HG03565 (cell line): ENCODE measurements around the gene ERF.

ENCODE experiments used
- ATAC-seq: cut with Tn5 transposase; IDR thresholded peaks from one replicate; pipeline ENCODE4 v1.9.1; 2021; ENCODE audit warnings: mild to moderate bottlenecking, moderate library complexity; ENCODE audit not compliant: unreplicated experiment

Gene ERF

DNA sequence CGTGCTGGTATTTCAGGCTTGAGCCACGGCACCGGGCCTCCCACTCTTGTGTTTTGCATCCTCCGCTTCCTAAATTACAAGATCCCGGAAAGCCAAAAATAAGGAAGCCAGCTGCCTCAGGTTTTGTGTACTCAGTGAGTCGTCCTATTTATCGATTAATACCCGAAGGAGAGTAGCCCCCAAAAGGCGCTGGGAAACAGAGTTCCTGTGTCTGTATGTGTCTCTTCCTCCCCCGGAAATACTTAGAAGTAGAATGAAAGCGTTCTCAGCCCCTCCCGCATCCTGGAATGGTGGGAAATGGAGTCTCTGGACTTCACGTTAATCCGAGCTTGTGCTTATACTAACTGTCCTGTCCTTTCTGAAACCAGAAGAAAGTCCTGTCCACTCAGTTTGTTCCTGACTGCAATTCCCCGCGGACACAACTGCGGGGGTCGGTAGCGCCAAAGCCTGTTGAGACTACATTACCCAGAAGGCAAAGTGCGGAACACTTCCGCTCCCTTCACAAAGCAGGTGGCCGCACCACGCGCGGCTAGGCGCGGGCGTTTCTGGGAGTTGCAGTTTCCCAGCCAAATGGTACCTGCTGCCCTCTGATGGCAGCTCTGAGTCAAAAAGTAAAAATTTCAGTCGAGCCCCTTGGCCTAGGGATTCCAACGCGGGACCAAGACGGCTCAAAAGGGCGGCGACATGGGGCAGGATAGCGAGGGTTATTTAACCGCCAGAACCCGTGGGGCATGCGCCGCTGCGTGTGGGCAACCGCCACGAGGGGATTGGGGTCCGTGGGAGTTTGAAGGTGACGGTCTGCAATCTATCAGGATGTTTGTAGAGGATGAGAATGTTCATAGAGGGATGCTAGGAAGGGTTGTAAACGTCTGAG is 10.3 kb downstream of the ERF start:
- ATAC-seq, result peak; percentile 26

DNA sequence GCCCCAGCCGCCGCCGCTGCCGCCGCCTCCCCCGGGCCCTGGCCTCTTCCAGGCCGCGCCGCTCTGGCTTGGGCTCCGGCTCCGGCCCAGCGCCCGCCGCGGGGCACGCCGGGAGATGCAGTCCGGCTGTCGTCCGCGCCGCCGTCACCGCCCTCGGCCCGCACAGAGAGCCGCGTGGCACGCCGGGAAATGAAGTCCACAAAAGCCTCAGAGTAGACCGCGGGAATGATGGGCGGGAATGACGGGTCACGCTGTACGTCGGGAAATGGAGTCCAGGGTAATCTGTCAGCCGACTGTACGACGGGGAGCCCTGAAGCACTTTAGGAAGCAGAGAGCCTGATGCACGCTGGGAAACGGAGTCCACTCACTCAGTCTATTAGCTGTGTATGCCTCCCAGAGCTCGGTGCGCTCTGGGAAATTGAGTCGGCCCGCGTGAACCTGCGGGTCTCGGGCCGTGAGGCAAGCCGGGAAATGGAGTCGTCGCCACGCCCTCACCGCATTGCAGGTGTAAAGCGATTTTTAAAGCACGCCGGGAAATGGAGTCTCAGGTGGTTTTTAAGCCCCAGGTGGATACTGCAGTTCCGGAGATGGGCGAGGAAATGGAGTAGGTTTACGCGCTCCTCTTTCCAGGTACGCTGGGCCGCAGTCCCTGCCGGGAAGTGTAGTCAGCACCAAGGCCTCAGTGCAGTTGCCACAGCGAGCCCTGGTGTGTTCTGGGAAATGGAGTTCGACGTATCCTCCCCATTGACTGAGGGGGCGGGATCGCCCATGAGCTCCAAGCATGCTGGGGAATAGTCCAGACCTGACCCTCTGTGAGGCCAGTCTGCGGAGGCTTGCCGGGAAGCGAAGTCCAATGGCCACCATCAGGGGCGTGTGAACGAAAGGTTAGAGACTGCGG is 12.2 kb downstream of the ERF start, which contains the start of gene GSK3A:
TSS of gene GSK3A (minus strand) at position 91 of the 898 bp plus-strand sequence. CDS start 137 bp downstream, outside the sequence.
- peak; percentile 49 for ATAC-seq

DNA sequence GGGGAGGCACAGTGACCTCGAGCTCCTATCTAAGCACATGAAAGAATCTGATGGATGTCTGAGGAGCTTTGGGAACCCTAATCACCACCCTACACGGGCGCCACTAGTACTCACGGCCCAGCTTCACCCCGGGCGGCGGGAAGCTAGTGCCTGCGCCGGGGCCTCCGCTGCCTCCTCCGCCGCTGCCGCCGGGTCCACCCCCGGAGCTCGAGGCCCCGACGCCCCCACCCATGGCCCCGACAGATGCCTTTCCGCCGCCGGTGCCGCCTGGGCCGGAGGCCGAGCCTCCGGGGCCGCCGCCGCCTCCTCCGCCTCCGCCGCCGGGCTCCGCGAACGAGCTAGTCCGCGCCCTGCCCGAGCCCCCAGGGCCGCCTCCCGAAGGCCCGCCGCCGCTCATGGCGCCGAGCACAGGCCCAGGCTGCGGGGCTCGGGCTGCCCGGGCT is 12.8 kb downstream of the ERF start:
- peak; percentile 1 for ATAC-seq

DNA sequence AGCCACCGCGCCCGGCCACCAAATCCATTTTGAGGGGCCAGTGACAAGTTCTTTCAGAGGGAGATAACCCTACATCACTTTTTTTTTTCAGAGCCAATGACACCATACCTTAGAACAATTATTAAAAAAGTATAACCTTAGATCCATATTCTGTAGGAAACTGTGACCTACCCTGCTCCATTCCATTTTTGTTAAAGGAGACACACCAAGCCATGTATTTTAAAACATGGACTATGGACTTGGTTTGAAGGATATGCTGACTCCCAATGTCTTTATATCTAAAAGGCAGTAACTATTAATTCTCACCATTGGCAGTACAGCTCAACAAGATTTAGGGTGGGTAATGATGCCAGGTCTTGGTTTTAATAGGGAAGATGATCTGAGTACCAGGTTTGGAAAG is 13.6 kb downstream of the ERF start:
- ATAC-seq, result no peak

DNA sequence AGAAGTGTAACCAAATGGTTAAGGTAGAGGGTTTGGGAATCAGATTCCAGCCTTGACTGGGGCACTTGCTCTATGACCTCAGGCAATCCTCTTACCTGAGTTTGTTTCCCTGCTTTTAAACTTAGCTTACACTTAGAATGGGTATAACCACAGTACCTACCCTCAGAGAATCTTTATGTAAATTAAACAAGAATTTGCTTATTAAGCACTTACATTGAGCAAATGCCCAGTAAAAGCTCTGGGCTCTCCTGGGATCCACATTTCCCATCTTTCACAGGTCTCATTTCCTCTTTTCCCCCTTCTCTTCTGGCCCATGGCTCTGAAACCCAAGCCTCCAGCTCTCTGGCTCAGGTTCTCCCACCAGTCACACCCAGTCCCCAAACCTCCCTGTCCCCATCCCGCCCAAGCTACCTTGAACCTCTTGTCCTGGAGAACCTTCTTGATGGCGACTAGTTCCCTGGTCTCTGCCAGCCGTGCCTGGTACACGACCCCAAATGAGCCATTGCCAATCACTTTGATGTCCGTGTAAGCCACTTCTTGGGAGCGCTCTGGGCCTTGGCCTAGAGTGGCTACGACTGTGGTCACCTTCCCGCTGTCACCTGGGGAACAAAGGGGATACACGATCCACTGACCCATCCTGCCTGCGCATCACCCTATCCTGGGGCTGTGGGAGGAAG is 15.2 kb downstream of the ERF start:
- ATAC-seq, result no peak

DNA sequence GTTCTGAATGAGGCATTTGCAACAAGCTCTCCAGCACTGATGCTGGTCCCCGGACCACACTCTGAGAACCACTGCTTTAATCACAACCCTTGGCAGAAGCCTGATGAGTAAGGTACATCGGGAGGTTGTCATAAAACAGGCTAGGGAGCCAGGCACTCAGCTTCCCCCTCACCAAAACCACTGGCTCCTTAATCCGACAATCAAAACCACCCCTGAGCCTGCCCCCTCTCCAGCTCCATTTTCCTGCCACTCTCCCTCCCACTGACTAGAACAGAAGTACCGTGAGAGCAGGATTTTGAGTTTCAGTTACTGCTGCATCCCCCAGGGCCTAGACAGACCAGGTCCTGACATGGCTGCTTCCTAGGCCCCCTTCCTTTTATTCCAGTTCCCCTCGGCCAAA is 19.7 kb downstream of the ERF start:
- ATAC-seq, result no peak

DNA sequence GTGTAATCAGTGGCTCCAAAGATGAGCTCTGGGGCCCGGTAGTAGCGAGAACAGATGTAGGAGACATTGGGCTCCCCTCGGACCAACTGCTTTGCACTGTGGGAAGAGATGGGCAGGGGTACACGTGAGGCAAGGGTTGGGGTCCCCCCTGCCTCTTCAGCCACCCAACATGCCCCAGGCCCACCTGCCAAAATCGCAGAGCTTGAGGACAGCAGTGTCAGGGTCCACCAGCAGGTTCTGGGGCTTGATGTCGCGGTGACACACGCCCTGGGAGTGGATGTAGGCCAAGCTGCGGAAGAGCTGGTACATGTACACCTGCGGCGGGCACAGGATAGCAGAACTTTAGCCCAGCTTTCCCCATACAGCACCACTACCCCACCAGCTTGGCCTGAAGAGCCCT is 20.6 kb downstream of the ERF start:
- ATAC-seq, result no peak

DNA sequence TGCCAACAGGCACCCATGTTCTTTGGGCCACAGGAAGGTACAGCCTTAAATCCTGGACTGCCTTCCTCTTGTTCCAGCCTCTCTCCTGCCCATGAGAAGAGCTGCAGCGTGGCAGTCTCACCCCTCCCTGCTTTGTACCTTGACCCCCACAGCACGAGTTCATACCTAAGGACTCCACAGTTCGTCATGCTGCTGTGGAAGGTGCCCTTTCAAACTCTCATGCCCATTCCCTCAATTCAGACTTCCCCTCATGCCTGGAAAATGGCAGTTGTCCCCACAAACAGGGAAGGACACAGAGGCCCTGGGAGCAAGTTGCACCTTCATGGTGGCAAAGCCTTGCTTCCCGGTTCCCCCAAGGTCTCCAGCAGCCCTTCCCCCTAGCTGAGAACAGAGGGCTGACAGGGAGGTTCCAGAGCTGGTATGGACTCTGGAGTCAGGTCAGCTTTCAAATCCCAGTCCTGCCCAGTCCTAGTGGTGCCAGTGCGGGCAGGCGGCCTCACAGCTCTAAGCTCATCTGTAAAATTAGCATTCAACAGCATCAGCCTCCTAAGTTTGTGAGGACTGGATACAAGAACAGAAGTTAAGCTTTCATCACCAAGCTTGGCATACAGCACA is 21.1 kb downstream of the ERF start:
- ATAC-seq, result no peak

DNA sequence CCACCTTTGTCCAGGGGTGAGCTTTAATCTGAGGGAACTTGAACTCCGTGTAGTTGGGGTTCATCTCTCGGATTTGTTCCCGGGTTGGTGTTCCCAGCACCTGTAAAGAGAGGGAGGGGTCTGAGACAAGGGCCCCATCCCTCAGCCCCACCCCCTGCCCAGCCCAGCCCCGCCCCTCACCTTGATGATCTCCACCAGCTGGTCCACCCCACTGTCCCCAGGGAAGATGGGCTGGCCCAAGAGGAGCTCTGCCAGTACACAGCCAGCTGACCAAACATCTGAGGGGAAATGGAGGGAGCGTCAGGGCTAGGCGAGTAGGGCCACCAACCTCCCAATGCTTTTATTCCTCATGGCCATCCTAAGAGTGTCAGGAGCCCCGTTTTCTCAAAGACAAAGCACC is 21.8 kb downstream of the ERF start:
- ATAC-seq, result no peak

DNA sequence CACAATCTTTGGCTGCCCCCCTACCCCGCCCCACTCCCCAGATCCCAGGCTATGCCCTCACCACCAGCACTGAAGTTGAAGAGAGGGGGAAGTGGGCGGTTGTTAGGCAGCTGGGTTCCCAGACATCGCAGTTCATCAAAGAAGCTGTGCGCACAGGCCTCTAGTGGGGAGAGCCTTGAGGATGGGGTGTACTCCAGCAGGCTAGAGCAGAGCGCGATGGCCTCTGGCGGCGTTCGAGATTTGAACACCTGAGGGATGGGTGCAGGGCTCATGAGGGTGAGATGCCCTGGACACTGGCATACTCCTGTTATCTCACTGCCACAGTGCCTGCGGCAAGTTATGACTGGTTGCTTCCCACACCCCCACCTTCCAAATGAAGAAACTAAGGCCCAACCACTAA is 22.5 kb downstream of the ERF start:
- ATAC-seq, result no peak

DNA sequence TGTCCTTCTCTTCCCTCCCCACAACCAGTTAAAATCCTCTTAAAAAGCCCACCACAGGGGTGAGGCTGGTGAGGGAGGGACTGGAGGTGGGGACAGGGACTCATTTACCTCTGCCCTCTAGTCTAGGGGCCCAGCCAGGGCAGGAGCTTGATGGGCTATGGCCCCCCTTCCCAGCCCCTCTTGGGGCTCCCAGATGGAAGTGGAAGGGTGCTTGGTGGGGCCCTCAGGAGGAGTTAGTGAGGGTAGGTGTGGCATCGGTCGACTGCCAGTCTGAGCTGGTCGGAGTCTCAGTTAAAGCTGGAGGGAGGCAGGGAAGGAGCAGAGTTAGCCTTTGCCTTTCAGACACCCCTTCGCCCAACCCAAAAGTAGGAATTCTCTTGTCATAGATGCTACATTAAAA is 24.4 kb downstream of the ERF start:
- ATAC-seq, result no peak

DNA sequence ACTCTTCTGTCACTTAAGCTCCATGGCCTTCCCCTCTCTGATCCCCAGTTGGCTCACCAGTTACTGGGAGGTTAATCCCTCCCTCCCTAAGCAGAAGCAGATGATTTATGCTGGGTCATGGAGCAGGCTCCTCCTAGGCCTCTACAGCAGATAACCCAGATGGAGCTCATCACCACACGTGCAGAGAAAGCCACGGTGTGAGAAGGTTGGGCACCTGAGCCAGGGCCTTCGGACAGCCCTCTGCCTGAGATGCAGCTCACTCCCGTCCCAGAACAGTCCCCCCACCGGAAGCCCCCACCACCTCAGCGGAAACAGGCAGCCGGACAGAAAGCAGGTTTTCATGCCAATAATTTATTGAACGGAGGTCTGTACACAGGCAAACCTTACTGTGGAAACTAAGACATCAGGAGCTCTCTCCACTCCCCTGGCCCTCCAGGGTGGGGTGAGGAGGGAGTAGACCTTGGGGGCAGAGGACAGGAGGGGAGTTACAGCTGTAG is 25.0 kb downstream of the ERF start:
- ATAC-seq, result no peak

DNA sequence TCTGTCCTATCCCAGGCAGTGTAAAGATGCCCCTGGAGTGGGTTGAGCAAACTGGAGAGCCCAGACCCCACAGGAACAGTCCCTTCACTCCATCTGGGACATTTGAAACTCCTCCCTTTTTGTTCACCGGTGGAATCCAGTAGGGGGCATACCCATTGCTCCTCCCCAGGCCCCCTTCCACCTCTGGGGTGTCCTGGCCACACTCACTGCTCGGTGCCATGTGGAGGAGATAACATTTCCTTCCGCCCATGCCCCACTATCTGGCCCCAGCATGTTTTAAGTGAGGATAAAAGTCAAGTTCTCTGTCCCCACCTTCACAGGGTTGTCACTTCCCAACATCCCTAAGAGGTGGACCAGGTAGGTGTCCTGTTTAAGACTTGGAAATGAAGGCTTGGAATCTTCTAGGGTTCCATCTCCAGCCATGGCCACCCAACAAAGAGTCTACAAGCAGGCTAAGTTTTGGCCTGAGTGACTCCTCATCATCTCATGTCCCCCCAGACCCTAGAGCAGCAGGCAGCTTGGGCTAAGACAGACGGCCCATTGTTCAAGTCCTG is 25.6 kb downstream of the ERF start:
- ATAC-seq, result no peak

DNA sequence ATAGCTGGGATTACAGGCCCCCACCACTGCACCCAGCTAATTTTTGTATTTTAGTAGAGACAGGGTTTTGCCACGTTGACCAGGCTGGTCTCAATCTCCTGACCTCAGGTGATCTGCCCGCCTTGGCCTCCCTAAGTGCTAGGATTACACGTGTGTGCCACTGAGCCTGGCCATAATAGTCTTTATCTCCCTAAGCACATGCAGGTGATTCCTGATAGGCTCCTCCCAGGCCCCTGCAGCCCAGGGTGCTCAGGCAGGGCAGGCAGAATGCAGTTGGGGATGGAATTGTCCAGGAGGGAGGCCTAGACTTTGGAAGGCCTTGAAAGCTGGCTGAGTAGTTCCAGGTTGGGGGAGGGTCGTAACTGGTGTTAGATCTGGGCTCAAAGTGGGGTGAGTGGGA is 26.3 kb downstream of the ERF start:
- no peak for ATAC-seq

DNA sequence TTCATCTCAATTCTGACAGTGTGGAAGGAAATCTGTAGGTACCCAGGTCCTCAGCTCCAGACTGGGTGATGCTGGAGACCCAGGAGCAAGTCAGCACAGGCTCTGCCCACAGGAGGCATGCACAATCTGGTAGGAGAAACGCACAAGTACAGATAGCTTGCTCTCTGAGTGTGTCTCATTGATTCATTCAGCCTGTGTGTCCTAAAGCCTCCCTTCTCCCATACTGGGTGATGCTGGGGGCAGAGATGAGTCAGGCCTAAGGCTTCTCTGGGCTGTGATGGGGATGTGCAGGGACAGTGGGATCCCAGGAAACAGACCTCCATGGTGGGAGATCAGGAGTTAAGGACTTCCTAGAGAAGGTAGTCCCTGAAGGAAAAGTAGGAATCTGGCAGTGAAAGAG is 28.0 kb downstream of the ERF start:
- ATAC-seq, result no peak

DNA sequence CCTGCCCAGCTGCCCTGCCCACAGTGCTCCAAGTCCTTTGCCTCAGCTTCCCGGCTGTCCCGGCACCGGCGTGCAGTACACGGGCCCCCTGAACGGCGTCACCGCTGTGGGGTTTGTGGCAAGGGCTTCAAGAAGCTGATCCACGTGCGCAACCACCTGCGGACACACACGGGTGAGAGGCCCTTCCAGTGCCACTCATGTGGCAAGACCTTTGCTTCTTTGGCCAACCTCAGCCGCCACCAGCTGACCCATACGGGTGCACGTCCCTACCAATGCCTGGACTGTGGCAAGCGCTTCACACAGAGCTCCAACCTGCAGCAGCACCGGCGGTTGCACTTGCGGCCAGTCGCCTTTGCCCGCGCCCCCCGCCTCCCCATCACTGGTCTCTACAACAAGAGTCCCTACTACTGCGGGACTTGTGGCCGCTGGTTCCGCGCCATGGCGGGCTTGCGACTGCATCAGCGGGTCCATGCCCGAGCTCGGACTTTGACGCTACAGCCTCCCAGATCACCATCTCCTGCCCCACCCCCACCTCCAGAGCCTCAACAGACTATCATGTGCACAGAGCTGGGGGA is 29.1 kb downstream of the ERF start:
- ATAC-seq, result no peak

DNA sequence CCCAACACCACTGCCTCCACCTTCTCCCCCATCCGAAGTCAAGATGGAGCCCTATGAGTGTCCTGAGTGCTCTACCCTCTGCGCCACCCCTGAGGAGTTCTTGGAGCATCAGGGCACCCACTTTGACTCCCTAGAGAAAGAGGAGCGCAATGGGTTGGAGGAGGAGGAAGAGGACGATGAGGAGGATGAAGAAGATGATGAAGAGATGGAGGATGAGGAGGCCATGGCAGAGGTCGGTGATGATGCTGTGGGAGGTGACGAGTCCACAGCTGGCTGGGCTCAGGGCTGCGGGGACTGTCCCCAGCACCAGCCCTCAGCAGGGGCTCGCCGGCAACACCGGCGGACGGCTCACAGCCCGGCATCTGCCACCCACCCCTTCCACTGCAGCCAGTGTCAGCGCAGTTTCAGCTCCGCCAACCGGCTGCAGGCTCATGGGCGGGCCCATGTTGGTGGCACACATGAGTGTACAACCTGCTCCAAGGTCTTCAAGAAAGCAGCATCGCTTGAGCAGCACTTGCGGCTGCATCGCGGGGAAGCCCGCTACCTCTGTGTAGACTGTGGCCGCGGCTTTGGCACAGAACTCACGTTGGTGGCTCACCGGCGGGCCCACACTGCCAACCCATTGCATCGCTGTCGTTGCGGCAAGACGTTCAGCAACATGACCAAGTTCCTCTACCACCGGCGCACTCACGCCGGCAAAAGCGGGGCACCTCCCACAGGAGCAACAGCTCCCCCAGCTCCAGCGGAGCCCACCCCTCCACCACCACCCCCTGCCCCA is 29.8 kb downstream of the ERF start:
- no peak for ATAC-seq

DNA sequence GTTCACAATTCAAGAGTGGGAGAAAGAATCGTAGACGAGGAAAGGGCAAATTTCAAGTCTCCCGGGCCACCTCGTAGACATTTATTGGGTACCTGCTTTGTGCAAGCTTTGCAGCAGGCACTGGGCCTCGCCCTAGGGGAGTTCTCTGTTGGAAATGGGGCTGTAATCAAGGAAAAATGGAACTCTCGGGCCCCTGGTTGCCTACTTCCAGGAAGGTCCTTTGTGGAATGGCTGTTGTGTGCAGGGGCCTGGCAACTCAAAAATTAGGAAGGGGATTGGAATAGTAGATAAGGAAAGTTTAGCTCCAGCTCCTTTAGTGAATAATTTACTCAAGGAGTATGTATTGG is 34.2 kb downstream of the ERF start:
- ATAC-seq, result no peak
